Stimulated activated CD4-positive, alpha-beta T cell treated with anti-CD3 and anti-CD28 coated beads, TNF-alpha, amount 100 ng/mL, for 4 hours (primary cell): ENCODE data around the gene PML.
A peak's percentile ranks its signal among the peaks of the same experiment; 100 is the strongest.
"Not testable (repeated sequence)": the region's sequence is repeated elsewhere in the genome, so short reads cannot be mapped to it uniquely, and the experiment has no call there.

Experiments used
- DNase-seq, 3 experiments: peaks; one replicate each; pipeline ENCODE4 v3.0.0-alpha.2; 2020; ENCODE audit warnings: low read depth in 3 of 3

The PML gene

GRCh38 chr15:73959012-73959581 is 35.4 kb upstream of the PML start:
- DNase-seq, result no peak

- DNase-seq, result no peak
Measured at GRCh38 chr15:73959801-73960200, 34.7 kb upstream of the PML start.

DNA sequence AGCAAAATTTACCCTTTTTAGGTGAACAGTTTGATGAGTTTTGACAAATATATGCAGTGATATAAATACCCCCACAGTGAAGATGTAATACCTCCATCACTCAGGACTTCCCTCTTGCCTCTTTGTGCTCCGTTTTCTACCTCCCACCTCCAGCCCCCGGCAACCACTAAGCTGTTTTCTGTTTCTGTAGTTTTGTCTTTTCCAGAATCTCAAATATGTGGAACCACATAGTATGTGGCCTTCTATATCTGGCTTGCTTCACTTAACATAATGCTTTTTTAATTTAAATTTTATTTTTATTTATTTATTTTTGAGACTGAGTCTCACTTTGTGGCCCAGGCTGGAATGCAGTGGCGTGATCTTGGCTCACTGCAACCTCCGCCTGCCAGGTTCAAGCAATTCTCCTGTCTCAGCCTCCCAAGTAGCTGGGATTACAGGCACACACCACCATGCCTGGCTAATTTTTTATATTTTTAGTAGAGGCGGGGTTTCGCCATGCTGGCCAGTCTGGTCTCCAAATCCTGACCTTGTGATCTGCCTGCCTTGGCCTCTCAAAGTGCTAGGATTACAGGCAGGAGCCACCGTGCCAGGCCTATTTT is 33.9 kb upstream of the PML start:
- DNase-seq, result not testable (repeated sequence)

GRCh38 chr15:73962433-73962832 is 32.1 kb upstream of the PML start:
- DNase-seq, result no peak

DNA sequence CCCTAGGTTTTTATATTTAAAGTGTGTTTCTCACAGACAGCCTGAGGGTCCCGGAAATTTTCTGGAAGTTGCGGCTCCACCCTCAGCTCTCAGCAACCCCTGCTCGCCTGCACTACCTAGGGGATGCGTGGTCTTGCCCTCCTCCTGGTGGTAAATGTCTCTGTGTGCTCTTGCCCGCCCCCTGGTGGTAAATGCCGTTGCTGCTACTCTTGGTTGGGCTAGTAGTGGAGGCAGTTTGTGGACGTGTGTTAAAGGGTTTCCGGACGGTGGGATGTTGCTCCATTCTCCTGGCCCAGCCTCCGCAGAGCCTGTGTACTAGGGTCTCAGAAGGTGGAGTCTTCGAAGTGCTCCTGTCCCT is 29.8 kb upstream of the PML start:
- peak; percentile 70 to 76 (median 70) for DNase-seq

DNA sequence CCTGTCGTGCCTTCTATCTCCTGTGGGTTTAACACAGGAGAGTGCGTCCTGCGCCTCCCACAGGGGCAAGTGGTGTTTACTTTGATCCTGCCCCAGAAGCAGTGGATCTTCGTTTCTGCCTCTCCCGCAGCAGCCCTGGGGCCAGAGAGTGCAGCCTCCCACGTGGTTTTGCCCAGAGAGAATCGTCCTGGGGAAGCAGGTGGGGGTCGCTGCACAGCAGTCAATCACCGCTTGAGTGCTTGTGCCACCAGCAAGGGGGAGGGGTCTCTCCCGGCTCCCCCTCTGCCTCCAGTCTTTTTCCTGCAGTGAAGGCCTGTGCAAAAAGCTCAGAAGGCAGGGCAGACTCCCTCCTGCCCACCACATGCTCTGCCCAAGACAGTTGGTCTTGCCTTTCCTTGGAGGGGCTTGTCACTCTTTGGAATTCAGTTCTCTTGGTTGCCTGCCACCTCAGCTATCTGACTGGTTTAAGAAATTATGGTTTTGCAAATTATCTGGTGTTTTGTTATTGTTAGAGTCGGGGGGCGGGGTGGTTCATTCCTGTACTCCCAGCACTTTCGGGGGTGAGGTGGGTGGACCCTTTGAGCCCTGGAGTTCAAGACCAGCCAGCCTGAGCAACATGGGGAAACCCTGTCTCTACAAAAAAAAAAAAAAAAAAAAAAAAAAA is 29.3 kb upstream of the PML start:
- DNase-seq, result no peak

DNA sequence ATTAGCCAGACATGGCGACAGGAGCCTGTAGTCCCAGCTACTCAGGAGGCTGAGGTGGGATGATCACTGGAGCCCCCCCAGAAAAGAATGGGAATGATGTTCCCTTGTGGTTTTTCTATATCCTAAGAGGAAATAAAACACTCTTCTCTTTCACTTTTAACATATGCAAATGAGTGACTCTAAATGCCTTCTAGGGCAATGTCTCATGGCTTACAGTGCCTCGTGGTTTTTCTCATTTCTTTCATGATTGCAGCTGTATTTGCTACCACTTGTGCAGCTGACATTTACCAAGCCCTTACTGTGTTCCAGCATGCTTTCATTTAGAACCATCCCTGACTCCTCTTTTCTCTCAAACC is 28.8 kb upstream of the PML start:
- no peak for DNase-seq

GRCh38 chr15:73968461-73968860 is 26.1 kb upstream of the PML start:
- DNase-seq, result no peak

DNA sequence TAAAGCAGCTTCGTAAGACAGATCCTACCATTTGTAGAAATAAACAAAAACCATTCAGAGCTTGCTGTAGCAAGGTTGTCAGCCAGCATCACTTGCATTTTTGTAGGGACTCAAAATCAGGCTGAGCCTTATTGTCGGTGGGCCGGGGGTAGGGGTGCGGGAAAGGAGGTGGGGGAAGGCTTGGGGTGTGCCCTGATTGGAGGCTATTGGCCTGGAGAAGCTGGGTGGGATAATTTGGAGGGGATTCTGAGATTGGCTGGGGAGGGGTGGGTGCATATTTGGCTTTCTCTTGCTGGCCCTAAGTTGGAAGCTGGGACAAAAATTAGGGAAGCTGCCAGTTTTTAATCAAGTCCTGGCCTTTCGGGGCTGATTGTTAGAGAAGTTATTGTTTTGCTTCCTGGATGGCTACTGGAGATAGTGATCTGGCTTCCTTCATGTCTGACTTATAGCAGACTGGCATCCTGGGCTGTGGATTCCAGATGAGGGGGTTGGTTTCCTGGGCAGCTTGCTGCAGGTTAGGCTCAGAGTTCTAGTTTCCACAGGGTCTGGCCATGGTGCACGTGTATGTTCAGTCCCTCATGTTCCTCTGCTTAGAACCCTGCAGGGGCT is 25.3 kb upstream of the PML start:
- DNase-seq, result no peak

- DNase-seq, result peak; percentile 50 to 65 (median 61)
Measured at GRCh38 chr15:73972984-73973682, 21.4 kb upstream of the PML start.

- not testable (repeated sequence) for DNase-seq
Measured at GRCh38 chr15:73973683-73974200, 20.8 kb upstream of the PML start.

- DNase-seq, result not testable (repeated sequence)
Measured at GRCh38 chr15:73975440-73976125, 18.9 kb upstream of the PML start.

- DNase-seq, result no peak
Measured at GRCh38 chr15:73978896-73979295, 15.6 kb upstream of the PML start.

DNA sequence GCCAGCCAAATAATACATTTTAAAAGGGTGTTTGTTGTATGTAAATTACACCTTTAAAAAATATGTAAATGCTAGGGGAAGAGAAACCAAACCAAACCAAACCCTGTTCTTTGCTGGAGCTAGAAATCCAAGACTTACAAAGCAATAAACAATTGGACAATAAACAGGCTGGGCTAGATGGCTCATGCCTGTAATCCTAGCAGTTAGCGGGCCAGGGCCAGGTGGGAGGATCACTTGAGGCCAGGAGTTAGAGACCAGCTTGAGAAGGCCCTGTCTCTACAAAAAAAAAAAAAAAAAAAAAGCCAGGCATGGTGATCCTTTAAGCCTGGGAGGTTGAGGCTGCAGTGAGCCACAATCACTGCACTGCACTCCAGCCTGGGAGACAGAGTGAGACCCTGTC is 14.9 kb upstream of the PML start:
- DNase-seq, result no peak

GRCh38 chr15:73981761-73982221 is 12.7 kb upstream of the PML start:
- no peak for DNase-seq

- no peak for DNase-seq
Measured at GRCh38 chr15:73982222-73982962, 12.1 kb upstream of the PML start.

DNA sequence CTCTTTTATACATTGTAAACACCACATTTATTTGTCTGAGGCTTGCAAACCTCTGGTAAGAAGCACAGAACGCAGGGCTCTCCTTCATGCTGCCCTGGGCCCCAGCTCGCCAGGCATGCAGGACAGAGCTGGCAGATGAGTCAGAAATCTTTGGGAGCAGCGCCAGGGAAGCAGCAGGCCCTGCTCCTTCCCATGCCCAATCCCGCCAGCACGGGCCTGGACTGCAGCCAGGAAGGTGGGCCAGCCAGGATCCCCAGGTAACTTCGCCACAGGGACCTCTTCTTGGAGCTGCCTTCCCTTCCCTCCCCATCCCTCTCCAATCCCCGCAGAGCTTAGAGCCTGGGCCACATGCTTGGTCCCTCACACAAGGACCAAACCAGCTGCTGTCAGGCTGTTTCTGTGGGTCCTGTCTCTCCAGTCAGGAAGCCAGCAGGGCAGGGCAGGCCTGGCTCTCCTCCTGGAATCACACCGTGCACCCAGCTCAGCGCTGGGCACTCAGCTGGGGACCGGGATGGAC is 11.2 kb upstream of the PML start:
- no peak for DNase-seq

DNA sequence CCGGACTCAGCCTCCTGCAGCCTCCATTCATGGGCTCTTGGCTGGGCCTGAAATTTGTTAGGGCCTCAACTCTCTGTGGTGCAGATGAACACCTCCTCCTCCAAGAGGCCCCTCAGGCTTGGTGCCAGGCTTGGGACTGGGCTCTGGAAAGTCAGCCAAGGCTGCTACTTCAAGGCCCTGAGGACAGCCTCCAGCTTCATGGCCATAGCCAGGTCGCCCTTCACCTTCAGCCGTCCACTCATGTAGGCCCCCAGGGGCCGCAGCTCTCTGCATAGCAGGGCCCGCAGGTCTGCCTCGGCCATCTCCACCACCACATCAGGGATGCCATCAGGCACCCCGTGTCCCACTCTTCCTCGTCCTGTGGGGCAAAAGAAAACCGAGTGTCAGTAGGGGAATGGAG is 10.7 kb upstream of the PML start:
- no peak for DNase-seq

GRCh38 chr15:73984208-73984979 is 10.1 kb upstream of the PML start:
- no peak for DNase-seq
